Body of pancreas (tissue), 4 donors: ENCODE results near the gene RAD21L1.

Experiments
- CTCF ChIP-seq, 7 experiments: fragments of 450-650 bp in 4 of 7; fragments of 200-600 bp in 3 of 7; sonication (generic) in 3 of 7; IDR thresholded peaks; one replicate each; pipeline ENCODE4 v1.5.1; 2016 to 2019; ENCODE audit warnings: antibody characterized with exemption in 7 of 7
- POLR2A ChIP-seq, 3 donors: fragments of 450-650 bp; IDR thresholded peaks; one replicate each; pipeline ENCODE4 v1.6.1; 2016; ENCODE audit warnings: antibody characterized with exemption in 3 of 3, mild to moderate bottlenecking in 2 of 3

GRCh38 chr20:1265916-1266166, 40.0 kb downstream of the RAD21L1 start:
- no peak for TF ChIP-seq CTCF (IDR thresholded peaks at IDR 0.05)
- TF ChIP-seq POLR2A (IDR thresholded peaks at IDR 0.05): no peak
